ENCODE measurements around the gene LAMB4.

- TF ChIP-seq CTBP2 (IDR thresholded peaks at IDR 0.05; ENCODE audit: borderline replicate concordance, insufficient read depth, insufficient read length, low read length) (no peak), BRCA1 (IDR thresholded peaks at IDR 0.05; ENCODE audit: low read depth, low read length) (no peak), HDAC6 (IDR thresholded peaks at IDR 0.05; ENCODE audit: low read depth, low read length) (no peak), CTCF (IDR thresholded peaks at IDR 0.05; ENCODE audit: control extremely low read depth in 1 of 3, insufficient read depth in 1 of 3, low read depth in 1 of 3, low read length in 3 of 3) (peak in 1 of 3 experiments; percentile 7; a peak in 1 of 4 replicates), SP4 (IDR thresholded peaks at IDR 0.05; ENCODE audit: low read length) (no peak), EP300 (IDR thresholded peaks at IDR 0.05; ENCODE audit: borderline replicate concordance in 1 of 2, low read depth in 2 of 2, low read length in 2 of 2) (no peak), SP2 (IDR thresholded peaks at IDR 0.05; ENCODE audit: low read length) (no peak)
These were observed 13.7 kb upstream of the LAMB4 start for GRCh38 chr7:108143658-108144420.

Data from H1 (cell line).